ENCODE results near the gene TESPA1. TPM values are rescaled to one million over a fixed set of nuclear protein-coding genes. Genes with fewer than 3 reads are reported as not detected.

TESPA1 gene
- total and polyA plus RNA-seq, 2 of the 4 experiments (the other 2 are of a cell fraction), result not detected

DNA sequence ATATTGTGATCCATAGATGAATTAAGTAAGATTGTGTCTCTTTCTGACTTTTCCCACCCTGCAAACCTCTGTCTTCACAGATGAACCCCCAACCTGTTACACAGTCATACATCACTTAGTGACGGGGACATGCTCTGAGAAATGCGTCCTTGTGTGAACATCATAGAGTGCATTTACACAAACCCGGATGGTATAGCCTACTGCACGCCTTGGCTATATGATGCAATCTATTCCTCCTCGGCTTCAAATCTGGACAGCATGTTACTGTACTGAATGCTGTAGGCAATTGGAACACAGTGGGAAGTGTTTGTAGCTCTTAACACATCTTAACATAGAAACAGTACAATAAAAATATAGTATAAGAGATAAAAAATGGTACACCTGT is 7.4 kb upstream of the TESPA1 start:
- Histone ChIP-seq H4K20me1 (ENCODE audit: insufficient read depth, low read length) (no peaks in the 10 kb centered on the region), H2BK120ac (ENCODE audit: low read depth, low read length) (no peak overlapping the region), H4K8ac (ENCODE audit: low read depth in 2 of 2, low read length in 2 of 2) (no peak overlapping the region), H2BK15ac (ENCODE audit: low read depth, low read length) (no peak overlapping the region), H3K27me3 (ENCODE audit: control insufficient read depth, insufficient read depth, low read length) (no peaks in the 10 kb centered on the region), H3K4me1 (ENCODE audit: control insufficient read depth, insufficient read depth, low read length) (no peaks in the 10 kb centered on the region), H3K18ac (ENCODE audit: low read depth, low read length) (no peak overlapping the region), H3K56ac (ENCODE audit: extremely low read depth, insufficient read depth, low read length) (no peak overlapping the region), H3K9me1 (ENCODE audit: insufficient read depth, low read length) (no peaks in the 10 kb centered on the region), H2BK5ac (ENCODE audit: low read depth, low read length, poor library complexity, severe bottlenecking) (no peak overlapping the region), H2BK20ac (ENCODE audit: low read depth, low read length) (no peak overlapping the region), H3K79me1 (ENCODE audit: low read depth in 1 of 2, low read length in 2 of 2) (no peaks in the 10 kb centered on the region), H2AFZ (replicated peaks; ENCODE audit: low read length, poor library complexity) (no peak overlapping the region), H3K9me3 (ENCODE audit: control insufficient read depth, insufficient read depth, low read length) (no peaks in the 10 kb centered on the region), H3K23ac (ENCODE audit: low read depth, low read length) (no peak overlapping the region), H3K4ac (ENCODE audit: low read depth, low read length) (no peak overlapping the region), H3K4me3 (ENCODE audit: insufficient read depth, low read depth, low read length) (no peak overlapping the region), H3K36me3 (ENCODE audit: control insufficient read depth, insufficient read depth, low read length) (no peaks in the 10 kb centered on the region), H2AK9ac (replicated peaks; ENCODE audit: low read depth, low read length, poor library complexity) (no peak overlapping the region), H2AK5ac (ENCODE audit: low read depth, low read length) (no peak overlapping the region), H3K14ac (replicated peaks; ENCODE audit: low read depth, low read length) (no peak overlapping the region), H3K9ac (ENCODE audit: low read depth, low read length) (no peak overlapping the region), H3K4me2 (ENCODE audit: low read depth, low read length) (no peak overlapping the region), H4K91ac (ENCODE audit: insufficient read depth, low read depth, low read length) (no peak overlapping the region), H4K5ac (ENCODE audit: low read depth, low read length) (no peak overlapping the region), H3K27ac (ENCODE audit: insufficient read depth, low read length) (no peak overlapping the region)
- CTCF ChIA-PET, result interaction anchor here (1.2 to 2.6 kb wide), 3 partner anchors 14 to 80 kb away, joined by 3 to 19 read pairs (median 3); no protein-coding TSS in a partner anchor
- TF ChIP-seq RAD21 (IDR thresholded peaks at IDR 0.05; ENCODE audit: low read length) (no peak), CEBPB (IDR thresholded peaks at IDR 0.05; ENCODE audit: low read depth, low read length) (peak; percentile 41; the same call in 1 of the 2 replicates), MAZ (IDR thresholded peaks at IDR 0.05; ENCODE audit: borderline replicate concordance, low read depth, low read length) (no peak), RFX5 (IDR thresholded peaks at IDR 0.05; ENCODE audit: low read depth, low read length) (no peak)
- no CpG with 5 or more reads among the region's 5 CpGs for WGBS, 2 experiments (ENCODE audit: extremely low coverage in 2 of 2, insufficient read length in 1 of 2)
- DNase-seq, result no peak
- dilution Hi-C loops (cut with HindIII; ENCODE audit: low sequenced_read_pairs, unreplicated experiment), result no loop called here
- no TSS peak for BruUV-seq (replicated peaks)
- intact Hi-C loops (cut with micrococcal nuclease), result loop anchor here (5.0 kb wide), 1 partner anchor 625 kb away; no protein-coding TSS in a partner anchor
- no peak for ATAC-seq (ENCODE audit: low read depth)
- in situ Hi-C loops (cut with MboI; ENCODE audit: low sequenced_read_pairs), result loop anchor here (5.0 kb wide), 1 partner anchor 80 kb away; no protein-coding TSS in a partner anchor
- POLR2A ChIA-PET (ENCODE audit: unreplicated experiment), result interaction anchor here (0.6 kb wide), 1 partner anchor 26 kb away, joined by 3 read pairs; no protein-coding TSS in a partner anchor

All from IMR-90 (cell line).